Epithelial cell of proximal tubule (primary cell): ENCODE measurements around the gene SNX13. TPM values are rescaled to one million over a fixed set of nuclear protein-coding genes. Genes with fewer than 3 reads are reported as not detected.

Experiments used
- DNase-seq: peaks from one replicate; pipeline ENCODE4 v3.0.0-alpha.2; 2011; ENCODE audit warnings: low read depth
- H3K4me3 ChIP-seq: 2 replicates; pipeline ENCODE4 v1.5.1; 2011; ENCODE audit warnings: low read depth, mild to moderate bottlenecking, low read length
- total RNA-seq: library from RNA; depleted of rRNA; stranded (reverse); fragments of >200 nt; gene quantifications from 2 replicates; pipeline ENCODE4 v1.2.3, GENCODE V29; 2015
- TF ChIP-seq, protein P1 (sequence below): conservative IDR thresholded peaks from 2 replicates; pipeline ENCODE4 v1.5.1; 2012; ENCODE audit warnings: low read depth, mild to moderate bottlenecking, low read length

The SNX13 gene
- total RNA-seq, 1 donor from 2014 or later = 10.8 TPM

- TF ChIP-seq, protein P1, sequence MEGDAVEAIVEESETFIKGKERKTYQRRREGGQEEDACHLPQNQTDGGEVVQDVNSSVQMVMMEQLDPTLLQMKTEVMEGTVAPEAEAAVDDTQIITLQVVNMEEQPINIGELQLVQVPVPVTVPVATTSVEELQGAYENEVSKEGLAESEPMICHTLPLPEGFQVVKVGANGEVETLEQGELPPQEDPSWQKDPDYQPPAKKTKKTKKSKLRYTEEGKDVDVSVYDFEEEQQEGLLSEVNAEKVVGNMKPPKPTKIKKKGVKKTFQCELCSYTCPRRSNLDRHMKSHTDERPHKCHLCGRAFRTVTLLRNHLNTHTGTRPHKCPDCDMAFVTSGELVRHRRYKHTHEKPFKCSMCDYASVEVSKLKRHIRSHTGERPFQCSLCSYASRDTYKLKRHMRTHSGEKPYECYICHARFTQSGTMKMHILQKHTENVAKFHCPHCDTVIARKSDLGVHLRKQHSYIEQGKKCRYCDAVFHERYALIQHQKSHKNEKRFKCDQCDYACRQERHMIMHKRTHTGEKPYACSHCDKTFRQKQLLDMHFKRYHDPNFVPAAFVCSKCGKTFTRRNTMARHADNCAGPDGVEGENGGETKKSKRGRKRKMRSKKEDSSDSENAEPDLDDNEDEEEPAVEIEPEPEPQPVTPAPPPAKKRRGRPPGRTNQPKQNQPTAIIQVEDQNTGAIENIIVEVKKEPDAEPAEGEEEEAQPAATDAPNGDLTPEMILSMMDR = no peak
- H3K4me3 ChIP-seq = no peak overlapping the region
- DNase-seq = no peak
Measured at GRCh38 chr7:17854261-17855047, 85.8 kb downstream of the SNX13 start.

GRCh38 chr7:17852361-17852760 lies 87.9 kb downstream of the SNX13 start:
- no peak overlapping the region for H3K4me3 ChIP-seq
- no peak for DNase-seq
- TF ChIP-seq, protein P1 = no peak

DNA sequence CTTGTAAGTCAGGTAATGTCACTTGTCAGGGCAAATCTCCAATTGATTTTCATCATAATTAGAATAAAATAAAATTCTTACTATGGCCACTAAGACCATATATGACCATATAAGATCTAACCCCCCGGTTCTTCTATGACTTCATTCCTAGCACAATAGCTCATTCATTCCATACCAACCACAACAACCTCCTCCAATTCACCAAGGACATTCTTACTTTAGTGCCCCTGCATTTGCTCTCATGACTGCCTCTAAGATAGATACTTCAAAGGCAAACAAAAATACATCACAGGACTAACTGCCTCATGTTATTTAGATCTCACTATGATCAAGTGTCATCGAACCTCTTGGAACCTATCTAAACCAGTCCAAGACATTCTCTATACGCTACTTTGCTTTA lies 90.8 kb downstream of the SNX13 start:
- no peak for DNase-seq
- H3K4me3 ChIP-seq = no peak overlapping the region
- TF ChIP-seq, protein P1 = no peak

DNA sequence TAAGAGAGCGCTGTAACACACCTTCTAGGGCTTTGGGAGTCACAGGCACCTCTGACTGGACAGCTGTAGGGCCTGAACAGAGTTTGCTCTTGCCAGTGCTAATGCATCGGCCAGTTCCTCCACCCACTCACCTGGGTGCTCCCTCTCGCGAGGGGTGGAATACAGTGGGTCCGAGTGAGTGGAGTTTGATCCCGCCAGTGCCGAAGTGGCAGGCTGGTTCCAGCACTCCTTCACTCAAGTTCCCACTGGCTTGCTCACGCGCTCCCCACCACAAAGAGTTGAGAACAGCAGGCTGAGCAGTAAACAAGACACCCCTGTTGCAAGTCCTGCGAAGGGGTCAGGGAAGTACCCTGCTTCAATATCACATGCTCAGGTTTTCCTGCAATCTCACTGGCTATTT lies 91.8 kb downstream of the SNX13 start:
- H3K4me3 ChIP-seq = no peak overlapping the region
- DNase-seq = no peak
- TF ChIP-seq, protein P1 = no peak

DNA sequence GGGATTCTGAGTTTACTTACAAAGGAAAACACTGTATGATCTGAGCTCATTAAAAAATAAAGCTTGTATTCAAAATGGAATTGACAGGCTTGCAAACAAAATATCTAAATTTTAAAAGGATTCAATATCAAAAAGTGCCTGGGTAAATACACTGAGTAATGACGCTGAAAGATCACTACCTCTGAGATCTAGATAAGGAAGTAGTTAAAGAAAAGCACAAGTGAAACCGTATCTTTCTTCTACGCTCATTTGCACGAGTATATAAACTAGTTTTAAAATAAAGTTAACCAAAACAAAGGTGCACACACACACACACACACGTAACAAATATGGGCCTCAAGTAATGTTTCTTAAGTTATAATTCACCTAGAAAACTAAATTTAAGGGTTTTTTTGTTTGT lies 93.4 kb downstream of the SNX13 start:
- DNase-seq = no peak
- no peak overlapping the region for H3K4me3 ChIP-seq
- TF ChIP-seq, protein P1 = no peak

GRCh38 chr7:17845197-17845547 lies 95.1 kb downstream of the SNX13 start:
- H3K4me3 ChIP-seq = no peak overlapping the region
- DNase-seq = no peak
- TF ChIP-seq, protein P1 = no peak
